Measurements from ENCODE around the gene SLX4IP. TPM values are rescaled to one million over a fixed set of nuclear protein-coding genes. Genes with fewer than 3 reads are reported as not detected.

Gene SLX4IP
- total and polyA plus RNA-seq, 2 of the 13 experiments (the other 11 are each of a cell fraction or from before 2014, with no cell fraction given): 3.6 to 7.3 TPM

DNA sequence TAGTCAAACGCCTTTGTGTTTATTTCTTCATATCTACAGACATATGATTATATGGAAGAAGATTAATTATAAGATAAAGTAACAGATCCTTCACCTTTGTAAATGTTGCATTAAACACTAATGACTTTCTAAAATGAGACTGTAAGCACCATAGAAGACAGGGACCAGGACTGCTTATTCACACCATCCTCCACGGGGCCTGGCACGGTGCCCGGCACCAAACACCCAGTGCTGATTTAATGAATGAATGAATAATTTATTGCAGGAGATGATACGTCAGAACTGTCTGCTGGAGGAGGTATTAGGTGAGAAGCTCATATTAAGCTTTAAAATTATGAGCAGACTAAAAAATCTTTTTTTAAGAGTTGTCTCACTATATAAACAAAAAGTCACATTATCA, 88.3 kb downstream of the SLX4IP start (continued):
- TF ChIP-seq, protein P1, sequence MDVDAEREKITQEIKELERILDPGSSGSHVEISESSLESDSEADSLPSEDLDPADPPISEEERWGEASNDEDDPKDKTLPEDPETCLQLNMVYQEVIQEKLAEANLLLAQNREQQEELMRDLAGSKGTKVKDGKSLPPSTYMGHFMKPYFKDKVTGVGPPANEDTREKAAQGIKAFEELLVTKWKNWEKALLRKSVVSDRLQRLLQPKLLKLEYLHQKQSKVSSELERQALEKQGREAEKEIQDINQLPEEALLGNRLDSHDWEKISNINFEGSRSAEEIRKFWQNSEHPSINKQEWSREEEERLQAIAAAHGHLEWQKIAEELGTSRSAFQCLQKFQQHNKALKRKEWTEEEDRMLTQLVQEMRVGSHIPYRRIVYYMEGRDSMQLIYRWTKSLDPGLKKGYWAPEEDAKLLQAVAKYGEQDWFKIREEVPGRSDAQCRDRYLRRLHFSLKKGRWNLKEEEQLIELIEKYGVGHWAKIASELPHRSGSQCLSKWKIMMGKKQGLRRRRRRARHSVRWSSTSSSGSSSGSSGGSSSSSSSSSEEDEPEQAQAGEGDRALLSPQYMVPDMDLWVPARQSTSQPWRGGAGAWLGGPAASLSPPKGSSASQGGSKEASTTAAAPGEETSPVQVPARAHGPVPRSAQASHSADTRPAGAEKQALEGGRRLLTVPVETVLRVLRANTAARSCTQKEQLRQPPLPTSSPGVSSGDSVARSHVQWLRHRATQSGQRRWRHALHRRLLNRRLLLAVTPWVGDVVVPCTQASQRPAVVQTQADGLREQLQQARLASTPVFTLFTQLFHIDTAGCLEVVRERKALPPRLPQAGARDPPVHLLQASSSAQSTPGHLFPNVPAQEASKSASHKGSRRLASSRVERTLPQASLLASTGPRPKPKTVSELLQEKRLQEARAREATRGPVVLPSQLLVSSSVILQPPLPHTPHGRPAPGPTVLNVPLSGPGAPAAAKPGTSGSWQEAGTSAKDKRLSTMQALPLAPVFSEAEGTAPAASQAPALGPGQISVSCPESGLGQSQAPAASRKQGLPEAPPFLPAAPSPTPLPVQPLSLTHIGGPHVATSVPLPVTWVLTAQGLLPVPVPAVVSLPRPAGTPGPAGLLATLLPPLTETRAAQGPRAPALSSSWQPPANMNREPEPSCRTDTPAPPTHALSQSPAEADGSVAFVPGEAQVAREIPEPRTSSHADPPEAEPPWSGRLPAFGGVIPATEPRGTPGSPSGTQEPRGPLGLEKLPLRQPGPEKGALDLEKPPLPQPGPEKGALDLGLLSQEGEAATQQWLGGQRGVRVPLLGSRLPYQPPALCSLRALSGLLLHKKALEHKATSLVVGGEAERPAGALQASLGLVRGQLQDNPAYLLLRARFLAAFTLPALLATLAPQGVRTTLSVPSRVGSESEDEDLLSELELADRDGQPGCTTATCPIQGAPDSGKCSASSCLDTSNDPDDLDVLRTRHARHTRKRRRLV (CRISPR knock-in tag; IDR thresholded peaks at IDR 0.05): no peak
- TF ChIP-seq ZNF629 (CRISPR knock-in tag; conservative IDR thresholded peaks at IDR 0.05) (no peak), ZMYM2 (CRISPR knock-in tag; IDR thresholded peaks at IDR 0.05) (no peak), SIX4 (CRISPR knock-in tag; IDR thresholded peaks at IDR 0.05) (no peak), ATAD3A (CRISPR knock-in tag; IDR thresholded peaks at IDR 0.05) (no peak), ZSCAN30 (CRISPR knock-in tag; IDR thresholded peaks at IDR 0.05) (no peak)
- TF ChIP-seq, protein P2, sequence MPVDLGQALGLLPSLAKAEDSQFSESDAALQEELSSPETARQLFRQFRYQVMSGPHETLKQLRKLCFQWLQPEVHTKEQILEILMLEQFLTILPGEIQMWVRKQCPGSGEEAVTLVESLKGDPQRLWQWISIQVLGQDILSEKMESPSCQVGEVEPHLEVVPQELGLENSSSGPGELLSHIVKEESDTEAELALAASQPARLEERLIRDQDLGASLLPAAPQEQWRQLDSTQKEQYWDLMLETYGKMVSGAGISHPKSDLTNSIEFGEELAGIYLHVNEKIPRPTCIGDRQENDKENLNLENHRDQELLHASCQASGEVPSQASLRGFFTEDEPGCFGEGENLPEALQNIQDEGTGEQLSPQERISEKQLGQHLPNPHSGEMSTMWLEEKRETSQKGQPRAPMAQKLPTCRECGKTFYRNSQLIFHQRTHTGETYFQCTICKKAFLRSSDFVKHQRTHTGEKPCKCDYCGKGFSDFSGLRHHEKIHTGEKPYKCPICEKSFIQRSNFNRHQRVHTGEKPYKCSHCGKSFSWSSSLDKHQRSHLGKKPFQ (CRISPR knock-in tag; IDR thresholded peaks at IDR 0.05; ENCODE audit: insufficient replicate concordance): no peak
- TF ChIP-seq, protein P3, sequence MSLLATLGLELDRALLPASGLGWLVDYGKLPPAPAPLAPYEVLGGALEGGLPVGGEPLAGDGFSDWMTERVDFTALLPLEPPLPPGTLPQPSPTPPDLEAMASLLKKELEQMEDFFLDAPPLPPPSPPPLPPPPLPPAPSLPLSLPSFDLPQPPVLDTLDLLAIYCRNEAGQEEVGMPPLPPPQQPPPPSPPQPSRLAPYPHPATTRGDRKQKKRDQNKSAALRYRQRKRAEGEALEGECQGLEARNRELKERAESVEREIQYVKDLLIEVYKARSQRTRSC (CRISPR knock-in tag; IDR thresholded peaks at IDR 0.05; ENCODE audit: low read depth): no peak
